ENCODE results near the gene TEX22.
A peak's percentile ranks its signal among the peaks of the same experiment; 100 is the strongest.

Gene TEX22

GRCh38 chr14:105398044-105398725 is at the start of gene TEX22:
TSS of gene TEX22 (plus strand) at chr14:105398538. CDS start at chr14:105399341, 803 bp downstream.
- DNase-seq (ENCODE audit: low read depth), result no peak
- no peak for TF ChIP-seq CTCF (IDR thresholded peaks at IDR 0.05; ENCODE audit: control insufficient read depth, insufficient read depth, low read depth, low read length, missing control alignments)
- peak within 1 kb of the TSS; percentile 64 for H3K4me3 ChIP-seq (ENCODE audit: control insufficient read depth, low read depth, low read length)

GRCh38 chr14:105348945-105349699 is 49.2 kb upstream of the TEX22 start:
- no peak for DNase-seq (ENCODE audit: low read depth)
- H3K4me3 ChIP-seq (ENCODE audit: control insufficient read depth, low read depth, low read length), result no peak overlapping the region
- TF ChIP-seq CTCF (IDR thresholded peaks at IDR 0.05; ENCODE audit: control insufficient read depth, insufficient read depth, low read depth, low read length, missing control alignments), result no peak

GRCh38 chr14:105349992-105350391 is 48.3 kb upstream of the TEX22 start:
- no peak overlapping the region for H3K4me3 ChIP-seq (ENCODE audit: control insufficient read depth, low read depth, low read length)
- no peak for TF ChIP-seq CTCF (IDR thresholded peaks at IDR 0.05; ENCODE audit: control insufficient read depth, insufficient read depth, low read depth, low read length, missing control alignments)
- DNase-seq (ENCODE audit: low read depth), result no peak

- TF ChIP-seq CTCF (IDR thresholded peaks at IDR 0.05; ENCODE audit: control insufficient read depth, insufficient read depth, low read depth, low read length, missing control alignments), result no peak
- DNase-seq (ENCODE audit: low read depth), result no peak
- no peak overlapping the region for H3K4me3 ChIP-seq (ENCODE audit: control insufficient read depth, low read depth, low read length)
Measured at GRCh38 chr14:105350450-105351244, 47.7 kb upstream of the TEX22 start.

GRCh38 chr14:105351410-105351809 is 46.9 kb upstream of the TEX22 start:
- no peak overlapping the region for H3K4me3 ChIP-seq (ENCODE audit: control insufficient read depth, low read depth, low read length)
- no peak for TF ChIP-seq CTCF (IDR thresholded peaks at IDR 0.05; ENCODE audit: control insufficient read depth, insufficient read depth, low read depth, low read length, missing control alignments)
- DNase-seq (ENCODE audit: low read depth), result no peak

All from AG09309 (cell line).